ENCODE data around the gene ZFPM1.

Gene ZFPM1

GRCh38 chr16:88434353-88434690 is 18.8 kb upstream of the ZFPM1 start:
- DNase-seq (ENCODE audit: low spot score): no peak

- DNase-seq (ENCODE audit: low spot score): no peak
These were observed 18.3 kb upstream of the ZFPM1 start for GRCh38 chr16:88434746-88435145.

GRCh38 chr16:88435437-88436355 is 17.4 kb upstream of the ZFPM1 start:
- DNase-seq (ENCODE audit: low spot score): no peak

- no peak for DNase-seq (ENCODE audit: low spot score)
These were observed 16.3 kb upstream of the ZFPM1 start for GRCh38 chr16:88436796-88437195.

GRCh38 chr16:88437367-88437964 is 15.6 kb upstream of the ZFPM1 start:
- DNase-seq (ENCODE audit: low spot score): peak; percentile 86

- no peak for DNase-seq (ENCODE audit: low spot score)
These were observed 14.8 kb upstream of the ZFPM1 start for GRCh38 chr16:88438084-88438870.

GRCh38 chr16:88439016-88439415 is 14.1 kb upstream of the ZFPM1 start:
- no peak for DNase-seq (ENCODE audit: low spot score)

GRCh38 chr16:88439706-88440105 is 13.4 kb upstream of the ZFPM1 start:
- DNase-seq (ENCODE audit: low spot score): no peak

GRCh38 chr16:88440111-88440510 is 13.0 kb upstream of the ZFPM1 start:
- no peak for DNase-seq (ENCODE audit: low spot score)

- DNase-seq (ENCODE audit: low spot score): no peak
These were observed 12.2 kb upstream of the ZFPM1 start for GRCh38 chr16:88440686-88441405.

- DNase-seq (ENCODE audit: low spot score): no peak
These were observed 11.6 kb upstream of the ZFPM1 start for GRCh38 chr16:88441460-88441859.

- no peak for DNase-seq (ENCODE audit: low spot score)
These were observed 10.7 kb upstream of the ZFPM1 start for GRCh38 chr16:88442383-88442726.

GRCh38 chr16:88442727-88443576 is 10.1 kb upstream of the ZFPM1 start:
- peak; percentile 90 for DNase-seq (ENCODE audit: low spot score)

GRCh38 chr16:88444826-88445582 is 8.1 kb upstream of the ZFPM1 start:
- no peak for DNase-seq (ENCODE audit: low spot score)

- no peak for DNase-seq (ENCODE audit: low spot score)
These were observed 7.5 kb upstream of the ZFPM1 start for GRCh38 chr16:88445583-88445960.

GRCh38 chr16:88446061-88446460 is 7.0 kb upstream of the ZFPM1 start:
- DNase-seq (ENCODE audit: low spot score): no peak

- no peak for DNase-seq (ENCODE audit: low spot score)
These were observed 6.3 kb upstream of the ZFPM1 start for GRCh38 chr16:88446736-88447135.

GRCh38 chr16:88447881-88448280 is 5.2 kb upstream of the ZFPM1 start:
- DNase-seq (ENCODE audit: low spot score): no peak

- DNase-seq (ENCODE audit: low spot score): no peak
These were observed 4.4 kb upstream of the ZFPM1 start for GRCh38 chr16:88448461-88449266.

GRCh38 chr16:88449267-88449561 is 3.9 kb upstream of the ZFPM1 start:
- no peak for DNase-seq (ENCODE audit: low spot score)

All from ecto neural progenitor cell (in vitro differentiated cells).